GM21576 (cell line): ENCODE results near the gene C1orf185.
"Not testable (repeated sequence)": the region's sequence is repeated elsewhere in the genome, so short reads cannot be mapped to it uniquely, and the experiment has no call there.

ENCODE experiments used
- ATAC-seq: cut with Tn5 transposase; IDR thresholded peaks from one replicate; pipeline ENCODE4 v1.9.1; 2021; ENCODE audit warnings: mild to moderate bottlenecking, moderate library complexity; ENCODE audit not compliant: unreplicated experiment

Gene C1orf185

DNA sequence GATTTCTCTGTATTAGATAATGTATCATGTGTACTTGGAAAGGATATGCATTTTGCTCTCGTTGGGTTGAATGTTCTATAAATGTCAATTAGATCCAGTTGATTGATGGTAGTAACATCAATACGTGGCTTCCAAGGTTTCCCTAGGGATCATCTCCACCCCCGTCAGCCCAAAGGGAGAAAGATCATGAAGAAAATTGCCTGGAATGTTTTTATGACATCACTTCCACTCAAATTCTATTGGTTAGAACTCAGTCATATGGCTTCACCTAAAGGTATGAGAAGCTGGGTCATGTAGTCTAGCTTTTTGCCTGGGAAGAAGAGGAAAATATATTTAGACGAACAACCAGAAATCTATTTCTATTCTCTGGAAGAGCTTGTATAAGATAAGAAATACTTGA lies at the start of gene C1orf185:
C1orf185 (plus strand) TSS at position 253 of the 400 bp plus-strand sequence; CDS start at position 259, 6 bp downstream.
- no peak for ATAC-seq

- ATAC-seq: no peak
Observed at GRCh38 chr1:51058858-51059257, 43.2 kb upstream of the C1orf185 start.

- no peak for ATAC-seq
Observed at GRCh38 chr1:51061231-51061918, 40.7 kb upstream of the C1orf185 start.

DNA sequence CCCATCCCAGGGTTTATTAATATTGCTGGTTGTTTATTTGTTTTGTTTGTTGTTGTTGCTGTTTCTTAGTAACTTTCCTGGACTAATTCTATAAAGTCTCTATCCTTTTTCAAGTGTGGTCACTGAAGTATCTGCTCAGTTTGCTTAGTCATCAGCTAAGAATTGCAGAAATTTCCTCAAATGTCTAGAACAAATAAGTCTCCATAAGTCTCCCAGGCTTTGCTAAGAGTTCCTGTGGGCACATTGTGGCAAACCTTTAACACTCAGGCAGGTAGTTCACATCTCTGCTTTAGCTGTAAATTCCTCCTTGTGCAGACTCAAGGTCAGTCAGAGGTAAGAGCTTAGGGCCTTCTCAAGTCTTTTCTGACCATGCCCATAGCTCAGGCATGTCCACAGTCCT lies 38.9 kb upstream of the C1orf185 start:
- ATAC-seq: no peak

GRCh38 chr1:51070011-51070410 lies 32.0 kb upstream of the C1orf185 start:
- ATAC-seq: no peak

DNA sequence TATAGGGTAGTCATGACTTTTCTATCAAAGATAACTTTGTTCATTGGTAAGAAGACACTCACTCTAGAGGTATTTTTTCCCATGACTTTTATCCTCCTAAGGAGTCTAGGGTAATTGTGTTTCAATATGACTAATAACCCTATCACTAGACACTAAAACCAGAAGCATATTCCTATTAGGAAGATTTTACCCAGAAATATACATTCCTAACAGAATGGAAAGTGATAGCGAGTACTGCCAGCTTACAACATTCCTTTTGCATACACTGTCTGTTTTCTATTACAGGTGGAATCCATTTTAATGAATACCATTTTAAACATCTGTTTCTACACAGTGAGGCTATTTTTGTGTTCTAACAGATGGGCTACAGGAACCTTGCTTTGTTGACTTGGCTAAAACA lies 31.4 kb upstream of the C1orf185 start:
- ATAC-seq: no peak

GRCh38 chr1:51071291-51072042 lies 30.6 kb upstream of the C1orf185 start:
- no peak for ATAC-seq

DNA sequence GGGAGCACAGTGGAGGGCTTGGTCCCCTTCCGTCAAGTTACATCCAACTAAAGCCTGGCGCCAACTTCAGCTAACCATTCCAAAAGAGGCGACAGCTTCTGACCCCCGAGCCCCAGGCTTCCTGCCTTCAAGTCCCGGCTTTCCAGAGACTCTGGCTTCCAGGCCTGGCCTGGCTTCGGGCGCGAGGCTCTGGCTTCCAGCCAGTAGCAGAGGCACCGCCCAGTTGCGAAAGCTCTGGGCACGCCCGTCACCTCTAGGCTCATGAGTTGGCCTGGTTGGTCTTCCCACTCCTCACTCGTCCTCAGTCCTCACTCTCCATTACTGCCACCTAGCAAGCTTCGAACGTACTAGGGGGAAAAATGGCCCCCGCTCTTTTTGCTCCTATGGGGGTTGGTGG lies 30.0 kb upstream of the C1orf185 start:
- no peak for ATAC-seq

- ATAC-seq: no peak
Observed at GRCh38 chr1:51072651-51073050, 29.4 kb upstream of the C1orf185 start.

DNA sequence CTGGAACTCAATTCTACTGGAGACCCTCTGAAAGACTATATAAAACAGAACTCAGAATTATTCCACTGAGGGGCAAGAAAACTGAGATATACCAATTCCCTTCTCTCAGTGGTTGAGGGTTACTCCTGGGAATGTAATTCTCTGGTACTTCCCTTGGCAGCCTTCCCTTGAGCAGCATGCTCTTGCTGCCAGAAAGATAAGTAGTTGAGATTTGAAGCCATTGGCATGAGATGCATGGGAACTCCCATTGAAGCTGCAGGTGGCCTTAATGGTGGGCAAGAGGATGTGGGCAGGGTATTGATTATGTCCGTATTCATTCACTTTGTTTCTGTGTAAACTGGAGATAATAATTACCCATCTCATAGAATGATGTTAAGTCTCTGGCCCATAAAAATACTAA lies 28.6 kb upstream of the C1orf185 start:
- no peak for ATAC-seq

- ATAC-seq: no peak
Observed at GRCh38 chr1:51086496-51087271, 15.3 kb upstream of the C1orf185 start.

- no peak for ATAC-seq
Observed at GRCh38 chr1:51088474-51088873, 13.6 kb upstream of the C1orf185 start.

- no peak for ATAC-seq
Observed at GRCh38 chr1:51093581-51093980, 8.4 kb upstream of the C1orf185 start.

DNA sequence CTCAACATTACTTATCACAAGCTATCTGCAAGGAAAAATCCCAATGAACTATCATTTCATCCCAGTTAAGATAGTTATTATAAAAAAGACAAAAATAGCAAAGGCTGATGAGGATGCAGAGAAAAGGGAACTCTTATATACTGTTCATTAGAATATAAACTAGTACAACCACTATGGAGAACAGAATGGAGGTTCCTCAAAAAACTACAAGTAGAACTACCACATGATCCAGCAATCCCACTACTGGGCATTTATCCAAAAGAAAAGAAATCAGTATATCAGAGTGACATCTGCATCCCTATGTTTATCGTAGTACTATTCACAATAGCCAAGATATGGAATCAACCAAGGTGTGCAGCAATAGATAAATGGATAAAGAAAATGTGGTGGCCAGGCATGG lies 4.9 kb upstream of the C1orf185 start:
- ATAC-seq: no peak

DNA sequence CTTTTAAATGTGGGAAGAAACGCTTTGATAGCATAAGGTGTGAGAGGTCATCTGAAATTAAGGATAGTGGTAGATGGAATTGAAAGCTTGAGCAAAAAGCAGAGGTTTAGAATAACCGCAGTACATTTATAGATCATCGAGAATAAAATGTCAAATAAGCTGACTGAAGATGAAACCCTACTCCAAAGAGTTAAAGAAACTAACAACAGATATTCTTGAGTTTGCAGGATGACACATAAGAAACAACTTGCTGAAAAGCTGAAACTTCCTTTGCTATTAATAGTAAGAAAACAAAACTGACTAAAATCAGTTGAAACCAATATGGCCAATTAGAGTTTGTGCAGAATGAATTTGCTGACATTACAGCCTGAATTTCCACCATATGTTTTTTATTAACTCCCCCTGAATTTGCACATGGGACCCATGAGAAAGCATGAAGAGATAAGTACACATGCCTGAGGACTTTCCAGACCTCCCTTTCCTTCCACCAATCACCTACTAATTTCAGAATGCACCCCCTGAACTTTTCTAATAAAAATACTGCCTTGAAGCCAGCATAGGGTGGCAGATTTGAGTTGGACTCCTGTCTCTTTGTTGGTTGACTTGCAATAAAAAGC lies 1.7 kb upstream of the C1orf185 start:
- no peak for ATAC-seq

DNA sequence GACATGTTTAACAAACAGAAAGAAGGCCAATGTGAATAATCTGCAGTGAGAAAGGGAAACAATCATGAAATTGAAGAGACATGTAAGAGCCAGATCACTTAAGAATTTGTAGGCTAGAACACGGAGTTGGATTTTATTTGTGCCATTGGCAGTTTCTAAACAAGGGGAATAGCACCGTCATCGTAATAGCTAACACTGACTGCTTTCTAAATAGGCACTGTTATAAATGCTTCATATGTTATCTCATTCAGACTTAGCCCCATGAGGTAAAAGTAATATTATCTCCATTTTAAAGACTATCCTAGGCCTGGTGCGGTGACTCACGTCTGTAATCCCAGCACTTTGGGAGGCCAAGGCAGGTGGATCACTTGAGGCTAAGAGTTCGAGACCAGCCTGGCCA lies 12.1 kb downstream of the C1orf185 start:
- ATAC-seq: no peak

DNA sequence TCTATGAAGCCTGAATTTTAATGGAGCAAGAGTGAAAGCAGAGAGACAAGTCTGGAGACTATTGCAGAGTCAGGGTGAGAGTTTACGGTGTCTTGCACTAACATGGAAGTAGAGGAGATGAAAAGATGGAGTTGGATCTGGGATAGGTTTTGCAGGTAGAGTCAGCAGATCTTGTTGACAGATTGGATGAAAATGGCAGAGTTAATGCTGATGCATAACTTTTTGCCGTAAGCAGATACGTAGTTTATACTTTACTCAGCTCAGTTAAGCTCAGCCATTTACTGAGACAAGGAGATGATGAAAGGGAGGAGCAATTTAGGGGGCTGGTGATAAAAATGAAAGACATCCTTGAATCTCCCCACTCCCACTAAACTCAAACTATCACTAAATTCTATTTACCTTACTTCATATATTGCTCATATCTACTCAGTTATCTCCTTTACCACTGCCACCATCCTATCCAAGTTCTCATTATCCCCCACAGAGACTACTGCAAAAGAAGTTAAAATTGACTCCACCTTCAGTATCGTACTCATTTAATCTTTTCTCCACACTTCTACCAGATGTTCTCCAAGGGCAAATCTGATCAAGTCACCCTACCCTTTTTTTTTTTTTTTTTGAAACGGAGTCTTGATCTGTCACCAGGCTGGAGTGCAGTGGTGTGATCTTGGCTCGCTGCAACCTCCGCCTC lies 13.8 kb downstream of the C1orf185 start:
- no peak for ATAC-seq

- ATAC-seq: no peak
Observed at GRCh38 chr1:51119331-51119730, 17.3 kb downstream of the C1orf185 start.

DNA sequence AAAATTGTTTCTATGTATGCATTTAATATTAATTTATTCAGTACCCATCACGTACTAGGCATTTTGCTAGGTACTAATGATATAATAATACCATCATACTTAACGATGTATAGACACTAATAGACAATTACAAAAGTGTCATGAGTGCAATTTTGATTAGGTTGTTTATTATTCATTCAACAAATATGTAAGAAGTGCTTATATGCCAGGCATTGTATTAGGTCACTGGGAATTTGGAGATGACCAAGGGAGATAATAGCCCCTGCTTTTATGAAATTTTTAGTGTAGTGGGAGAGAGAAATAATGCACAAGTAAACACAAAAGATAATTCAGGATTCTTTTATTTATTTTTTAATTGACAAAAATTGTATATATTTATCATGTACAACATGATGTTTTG lies 18.6 kb downstream of the C1orf185 start:
- ATAC-seq: no peak

DNA sequence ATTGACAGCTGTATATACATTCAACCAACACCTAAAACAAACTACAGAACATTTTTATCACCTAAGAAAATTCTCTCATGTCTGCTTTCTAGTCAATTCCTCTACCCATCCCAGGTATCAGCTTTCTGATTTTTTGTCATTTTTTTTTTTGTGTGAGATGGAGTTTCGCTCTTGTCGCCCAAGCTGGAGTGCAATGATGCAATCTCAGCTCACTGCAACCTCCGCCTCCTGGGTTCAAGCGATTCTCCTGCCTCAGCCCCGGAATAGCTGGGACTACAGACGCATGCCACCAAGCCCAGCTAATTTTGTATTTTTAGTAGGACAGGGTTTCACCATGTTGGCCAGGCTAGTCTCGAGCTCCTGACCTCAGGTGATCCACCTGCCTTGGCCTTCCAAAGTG lies 25.1 kb downstream of the C1orf185 start:
- ATAC-seq: not testable (repeated sequence)

- no peak for ATAC-seq
Observed at GRCh38 chr1:51131185-51131584, 29.2 kb downstream of the C1orf185 start.
